ENCODE results near the gene CERS6.

The CERS6 gene

GRCh38 chr2:168633200-168633599, 177.1 kb downstream of the CERS6 start:
- TF ChIP-seq, protein P1, sequence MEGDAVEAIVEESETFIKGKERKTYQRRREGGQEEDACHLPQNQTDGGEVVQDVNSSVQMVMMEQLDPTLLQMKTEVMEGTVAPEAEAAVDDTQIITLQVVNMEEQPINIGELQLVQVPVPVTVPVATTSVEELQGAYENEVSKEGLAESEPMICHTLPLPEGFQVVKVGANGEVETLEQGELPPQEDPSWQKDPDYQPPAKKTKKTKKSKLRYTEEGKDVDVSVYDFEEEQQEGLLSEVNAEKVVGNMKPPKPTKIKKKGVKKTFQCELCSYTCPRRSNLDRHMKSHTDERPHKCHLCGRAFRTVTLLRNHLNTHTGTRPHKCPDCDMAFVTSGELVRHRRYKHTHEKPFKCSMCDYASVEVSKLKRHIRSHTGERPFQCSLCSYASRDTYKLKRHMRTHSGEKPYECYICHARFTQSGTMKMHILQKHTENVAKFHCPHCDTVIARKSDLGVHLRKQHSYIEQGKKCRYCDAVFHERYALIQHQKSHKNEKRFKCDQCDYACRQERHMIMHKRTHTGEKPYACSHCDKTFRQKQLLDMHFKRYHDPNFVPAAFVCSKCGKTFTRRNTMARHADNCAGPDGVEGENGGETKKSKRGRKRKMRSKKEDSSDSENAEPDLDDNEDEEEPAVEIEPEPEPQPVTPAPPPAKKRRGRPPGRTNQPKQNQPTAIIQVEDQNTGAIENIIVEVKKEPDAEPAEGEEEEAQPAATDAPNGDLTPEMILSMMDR (IDR thresholded peaks at IDR 0.05) = no peak
- TF ChIP-seq ZFX (IDR thresholded peaks at IDR 0.05; ENCODE audit: borderline replicate concordance) = no peak
- H3K27ac ChIP-seq = no peak overlapping the region

DNA sequence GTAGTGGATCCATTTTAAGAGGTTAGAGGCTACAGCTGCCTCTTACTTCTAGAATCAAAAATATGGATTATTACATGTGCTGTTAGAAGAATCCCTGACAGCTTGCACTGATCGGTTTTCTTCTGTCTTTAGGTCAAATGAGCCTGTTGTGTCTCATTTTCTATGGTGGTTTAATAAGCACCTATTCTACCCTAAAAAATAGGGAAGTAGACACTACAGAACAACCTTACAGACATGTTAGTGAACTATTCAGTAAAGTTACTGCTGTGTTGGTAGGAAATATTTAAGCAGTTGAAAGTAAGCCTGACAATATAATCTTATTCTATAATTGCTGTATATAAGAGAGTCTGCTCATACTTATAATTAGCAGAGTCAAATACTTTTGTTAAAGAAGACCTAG, 177.8 kb downstream of the CERS6 start:
- TF ChIP-seq ZFX (IDR thresholded peaks at IDR 0.05; ENCODE audit: borderline replicate concordance) = no peak
- TF ChIP-seq, protein P1 (IDR thresholded peaks at IDR 0.05) = no peak
- H3K27ac ChIP-seq = no peak overlapping the region

GRCh38 chr2:168635065-168635577, 179.0 kb downstream of the CERS6 start:
- no peak overlapping the region for H3K27ac ChIP-seq
- TF ChIP-seq ZFX (IDR thresholded peaks at IDR 0.05; ENCODE audit: borderline replicate concordance) = no peak
- TF ChIP-seq, protein P1 (IDR thresholded peaks at IDR 0.05) = no peak

DNA sequence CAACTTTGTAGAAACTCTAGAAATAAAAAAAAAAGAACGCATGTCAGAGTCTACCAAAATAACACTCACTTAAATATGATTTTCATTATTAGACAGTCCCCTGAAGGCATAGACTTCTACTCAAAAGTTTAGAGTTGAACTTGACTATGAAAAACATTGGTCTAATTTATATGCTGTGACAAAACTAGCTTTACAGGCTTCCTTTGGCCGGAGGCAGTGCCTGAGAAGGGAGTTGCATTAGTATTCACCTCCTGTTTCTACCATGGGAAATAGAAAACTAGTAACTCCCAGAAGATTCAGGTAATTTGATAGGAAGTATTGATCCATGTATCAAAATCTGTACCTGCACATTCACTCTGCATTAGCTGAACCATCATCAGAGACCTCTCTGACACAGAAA, 182.9 kb downstream of the CERS6 start:
- H3K27ac ChIP-seq = no peak overlapping the region

GRCh38 chr2:168639441-168639898, 183.4 kb downstream of the CERS6 start:
- TF ChIP-seq ZFX (IDR thresholded peaks at IDR 0.05; ENCODE audit: borderline replicate concordance) = no peak
- TF ChIP-seq, protein P1 (IDR thresholded peaks at IDR 0.05) = no peak

More for the DNA sequence above, 182.9 kb downstream of the CERS6 start:
- TF ChIP-seq, protein P1 (IDR thresholded peaks at IDR 0.05) = no peak
- TF ChIP-seq ZFX (IDR thresholded peaks at IDR 0.05; ENCODE audit: borderline replicate concordance) = no peak

GRCh38 chr2:168640039-168640438, 184.0 kb downstream of the CERS6 start:
- no peak overlapping the region for H3K27ac ChIP-seq
- no peak for TF ChIP-seq ZFX (IDR thresholded peaks at IDR 0.05; ENCODE audit: borderline replicate concordance)
- TF ChIP-seq, protein P1 (IDR thresholded peaks at IDR 0.05) = no peak

More at GRCh38 chr2:168639441-168639898, 183.4 kb downstream of the CERS6 start:
- no peak overlapping the region for H3K27ac ChIP-seq

- H3K27ac ChIP-seq = no peak overlapping the region
- TF ChIP-seq, protein P1 (IDR thresholded peaks at IDR 0.05) = no peak
- TF ChIP-seq ZFX (IDR thresholded peaks at IDR 0.05; ENCODE audit: borderline replicate concordance) = no peak
Observed at GRCh38 chr2:168641636-168642035, 185.6 kb downstream of the CERS6 start.

Data from 22Rv1 (cell line).